Inferior parietal cortex (tissue), 1 donor: ENCODE measurements around the gene FXR2.
"Not testable (repeated sequence)": the region's sequence is repeated elsewhere in the genome, so short reads cannot be mapped to it uniquely, and the experiment has no call there.

Experiments
- DNase-seq: peaks from one replicate; pipeline ENCODE4 v3.0.0-alpha.2; 2016; ENCODE audit errors: extremely low spot score

FXR2 gene

GRCh38 chr17:7629939-7630571, 15.4 kb upstream of the FXR2 start, which contains the start of gene SHBG:
Gene SHBG (plus strand): TSS chr17:7630135. CDS start chr17:7630173, 38 bp downstream.
- no peak for DNase-seq

GRCh38 chr17:7627250-7628121, 12.8 kb upstream of the FXR2 start, which contains the start of gene SAT2:
Gene SAT2 (minus strand): TSS chr17:7627821. CDS start chr17:7627635, 186 bp downstream.
- DNase-seq, result peak; percentile 87

- DNase-seq, result no peak
These were observed 12.2 kb upstream of the FXR2 start for GRCh38 chr17:7626956-7627249.

- no peak for DNase-seq
These were observed 11.6 kb upstream of the FXR2 start for GRCh38 chr17:7626307-7626706.

GRCh38 chr17:7625749-7626148, 11.1 kb upstream of the FXR2 start:
- not testable (repeated sequence) for DNase-seq

GRCh38 chr17:7623661-7624060, 9.0 kb upstream of the FXR2 start:
- DNase-seq, result no peak

- no peak for DNase-seq
These were observed 6.1 kb upstream of the FXR2 start for GRCh38 chr17:7620835-7621234.

GRCh38 chr17:7618608-7619007, 3.9 kb upstream of the FXR2 start:
- no peak for DNase-seq

- DNase-seq, result no peak
These were observed 609 bp upstream of the FXR2 start for GRCh38 chr17:7615265-7615747.

- DNase-seq, result no peak
These were observed 800 bp downstream of the FXR2 start for GRCh38 chr17:7613769-7614424.

GRCh38 chr17:7612294-7612640, 2.4 kb downstream of the FXR2 start:
- DNase-seq, result no peak

- DNase-seq, result no peak
These were observed 2.9 kb downstream of the FXR2 start for GRCh38 chr17:7611635-7612293.

GRCh38 chr17:7610641-7611040, 4.1 kb downstream of the FXR2 start:
- DNase-seq, result no peak

- DNase-seq, result no peak
These were observed 8.4 kb downstream of the FXR2 start for GRCh38 chr17:7606280-7606679.

- DNase-seq, result not testable (repeated sequence)
These were observed 17.1 kb downstream of the FXR2 start for GRCh38 chr17:7597561-7597960.

GRCh38 chr17:7593296-7593695, 21.4 kb downstream of the FXR2 start:
- DNase-seq, result no peak

GRCh38 chr17:7592422-7593021, 22.2 kb downstream of the FXR2 start:
- DNase-seq, result no peak

GRCh38 chr17:7591596-7591995, 23.1 kb downstream of the FXR2 start:
- DNase-seq, result no peak

GRCh38 chr17:7590743-7591142, 24.0 kb downstream of the FXR2 start:
- DNase-seq, result no peak

GRCh38 chr17:7589891-7590691, 24.6 kb downstream of the FXR2 start, which contains the start of gene SOX15:
Gene SOX15 (minus strand): TSS chr17:7590094. CDS start chr17:7589676, 418 bp downstream.
- DNase-seq, result no peak
